Adrenal gland (tissue), 12 donors: ENCODE data around the gene SH3BP5L. TPM values are rescaled to one million over a fixed set of nuclear protein-coding genes. Genes with fewer than 3 reads are reported as not detected.
A peak's percentile ranks its signal among the peaks of the same experiment; 100 is the strongest.

Source experiments
- DNase-seq, 7 donors: peaks; one replicate each; pipeline ENCODE4 v3.0.0-alpha.2; 2019 to 2020
- H3K27ac ChIP-seq, 5 donors: fragments of 200-600 bp; sonication (generic) in 4 of 5; 1 replicate in 3 of 5; 2 replicates in 2 of 5; pipeline versions ENCODE4 v1.5.1 to v1.8.0; 2016 to 2020; ENCODE audit warnings: mild to moderate bottlenecking in 1 of 5
- H3K27me3 ChIP-seq: fragments of 200-600 bp; 2 replicates; pipeline ENCODE4 v1.8.0; 2021
- H3K36me3 ChIP-seq, 2 donors: fragments of 200-600 bp; replicated peaks in 1 of 2; 1 replicate in 1 of 2; 2 replicates in 1 of 2; pipeline versions ENCODE4 v1.5.1 to v1.8.0; 2018 to 2022
- H3K4me1 ChIP-seq, 2 donors: fragments of 200-600 bp; replicated peaks in 1 of 2; 1 replicate in 1 of 2; 2 replicates in 1 of 2; pipeline versions ENCODE4 v1.5.1 to v1.8.0; 2018 to 2021
- H3K4me3 ChIP-seq, 4 donors: fragments of 200-600 bp; sonication (generic) in 3 of 4; one replicate each; pipeline ENCODE4 v1.5.1; 2016 to 2018
- H3K9me3 ChIP-seq, 3 donors: fragments of 200-600 bp; sonication (generic) in 1 of 3; replicated peaks in 1 of 3; 1 replicate in 2 of 3; 2 replicates in 1 of 3; pipeline versions ENCODE4 v1.5.1 to v1.8.0; 2016 to 2021
- POLR2A ChIP-seq, 2 donors: fragments of 450-650 bp; IDR thresholded peaks; one replicate each; pipeline ENCODE4 v1.6.1; 2017; ENCODE audit warnings: antibody characterized with exemption in 2 of 2, mild to moderate bottlenecking in 2 of 2, moderate library complexity in 1 of 2
- WGBS, 4 donors: extraction: QIAGEN DNeasy Blood & Tissue Kit in 2 of 4; methylation state at CpG; one replicate each; pipeline versions ENCODE4 v1.1.5 to v1.1.7; 2013 to 2017; 5-methylcytosine and 5-hydroxymethylcytosine counted together
- intact Hi-C, 2 donors: fragments of 100-400 bp; cut with DNase I; formaldehyde crosslinking; loops; one replicate each; pipeline versions ENCODE4 v1.14.1 to v1.15.0; 2022 to 2023
- polyA plus RNA-seq, 3 donors: library from polyadenylated mRNA; stranded (reverse); fragments of 200-250 nt in 2 of 3; fragments of 350-450 nt in 1 of 3; fragmentation: Illumina TruSeq in 1 of 3; extraction: RNeasy Lipid Tissue Mini Kit (QIAGEN cat#74804) in 1 of 3; gene quantifications; one replicate each; pipeline ENCODE4 v1.2.3, GENCODE V29; 2013 to 2014
- total RNA-seq, 9 donors: library from RNA; depleted of rRNA in 4 of 9; stranded (reverse); fragments of >200 nt in 4 of 9; fragments of 120-200 nt in 1 of 9; fragmentation: NEBNext Ultra II Directional in 1 of 9; extraction: Animal tissue kit (Norgen Biotek cat#: 25700) in 1 of 9; gene quantifications; one replicate each; pipeline versions ENCODE4 v1.1.0 to v1.2.4, GENCODE V29; 2013 to 2023
- TF ChIP-seq, protein P1 (sequence below), 6 experiments: fragments of 450-650 bp in 4 of 6; fragments of 200-600 bp in 2 of 6; sonication (generic) in 1 of 6; IDR thresholded peaks; 1 replicate in 5 of 6; 2 replicates in 1 of 6; pipeline versions ENCODE4 v1.5.1 to v1.8.0; 2016 to 2021; ENCODE audit warnings: antibody characterized with exemption in 6 of 6, mild to moderate bottlenecking in 2 of 6, moderate library complexity in 1 of 6
- donor health status: healthy with polysubstance abuse.
- donor health status: Bipolar disorder and iron deficiency.
- donor health status: DM: yes; HTN: yes; CAD: no.
- donor health status: DM: no; HTN: no; CAD: no.
- donor health status: DM: no; HTN: no; CAD: no.
- donor health status: DM: yes; HTN: yes; CAD: no.

The SH3BP5L gene
- total and polyA plus RNA-seq, 12 donors: 15.4 to 36.9 (median 26.5) TPM

DNA sequence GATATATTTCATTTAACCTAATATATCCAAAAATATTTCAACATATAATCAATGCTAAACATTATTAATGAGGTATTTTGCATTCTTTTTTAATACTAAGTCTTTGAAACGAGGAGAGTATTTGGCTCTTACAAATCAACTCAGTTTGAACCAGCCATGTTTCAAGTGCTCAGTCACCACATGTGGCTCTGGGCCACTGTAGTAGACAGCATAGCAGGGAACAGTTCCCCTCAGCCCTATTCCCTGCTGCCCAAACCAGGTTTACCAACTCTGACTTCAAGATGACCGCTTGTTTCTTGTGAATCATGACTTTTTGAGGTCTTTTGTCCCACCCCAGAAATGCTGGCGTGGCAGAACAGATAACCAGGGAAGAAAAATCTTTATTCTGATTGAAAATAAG, 18.0 kb upstream of the SH3BP5L start:
- TF ChIP-seq, protein P1, sequence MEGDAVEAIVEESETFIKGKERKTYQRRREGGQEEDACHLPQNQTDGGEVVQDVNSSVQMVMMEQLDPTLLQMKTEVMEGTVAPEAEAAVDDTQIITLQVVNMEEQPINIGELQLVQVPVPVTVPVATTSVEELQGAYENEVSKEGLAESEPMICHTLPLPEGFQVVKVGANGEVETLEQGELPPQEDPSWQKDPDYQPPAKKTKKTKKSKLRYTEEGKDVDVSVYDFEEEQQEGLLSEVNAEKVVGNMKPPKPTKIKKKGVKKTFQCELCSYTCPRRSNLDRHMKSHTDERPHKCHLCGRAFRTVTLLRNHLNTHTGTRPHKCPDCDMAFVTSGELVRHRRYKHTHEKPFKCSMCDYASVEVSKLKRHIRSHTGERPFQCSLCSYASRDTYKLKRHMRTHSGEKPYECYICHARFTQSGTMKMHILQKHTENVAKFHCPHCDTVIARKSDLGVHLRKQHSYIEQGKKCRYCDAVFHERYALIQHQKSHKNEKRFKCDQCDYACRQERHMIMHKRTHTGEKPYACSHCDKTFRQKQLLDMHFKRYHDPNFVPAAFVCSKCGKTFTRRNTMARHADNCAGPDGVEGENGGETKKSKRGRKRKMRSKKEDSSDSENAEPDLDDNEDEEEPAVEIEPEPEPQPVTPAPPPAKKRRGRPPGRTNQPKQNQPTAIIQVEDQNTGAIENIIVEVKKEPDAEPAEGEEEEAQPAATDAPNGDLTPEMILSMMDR (IDR thresholded peaks at IDR 0.05): no peak
- TF ChIP-seq POLR2A (IDR thresholded peaks at IDR 0.05): no peak
- intact Hi-C loops: no loop called here
- H3K27me3 ChIP-seq: no peaks in the 10 kb centered on the region
- 89 to 94% (median 92%) methylated on average over 3 of the region's 3 CpGs for WGBS, 4 donors
- H3K9me3 ChIP-seq: no peaks in the 10 kb centered on the region
- no peak overlapping the region for H3K4me3 ChIP-seq
- H3K36me3 ChIP-seq: peaks cover 0 to 41% of the 10 kb centered on the region in 2 donors
- no peak for DNase-seq
- no peak overlapping the region for H3K27ac ChIP-seq
- peaks cover 0 to 12% of the 10 kb centered on the region in 2 donors for H3K4me1 ChIP-seq

DNA sequence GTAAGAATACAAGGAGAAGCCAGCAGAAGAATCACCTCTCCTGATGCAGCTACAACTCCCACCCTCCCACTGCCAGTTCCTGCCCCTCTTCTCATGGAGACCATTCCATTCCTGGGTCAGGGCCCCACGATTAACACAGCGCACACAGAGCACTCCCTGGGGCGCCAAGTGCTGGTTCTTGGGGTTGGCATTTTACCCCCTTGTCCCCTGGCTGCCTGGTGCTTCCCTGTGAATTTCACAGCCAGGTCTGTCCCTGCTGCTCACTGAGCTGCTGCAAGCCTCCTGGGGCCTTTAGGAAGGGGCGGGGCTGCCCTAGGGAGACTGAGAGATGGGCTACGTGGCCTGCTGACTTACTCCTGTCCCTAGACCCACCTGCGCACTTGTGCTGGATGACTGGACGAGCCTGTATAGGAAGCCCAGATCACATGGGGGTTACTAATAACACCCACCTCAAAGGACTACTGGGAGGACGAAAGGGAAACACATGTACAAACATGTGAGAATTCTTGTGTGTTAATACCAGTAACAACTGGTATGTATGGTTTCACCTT, 17.1 kb upstream of the SH3BP5L start:
- no peak for DNase-seq
- Histone ChIP-seq H3K4me1 (peaks cover 0 to 12% of the 10 kb centered on the region in 2 donors), H3K4me3 (no peak overlapping the region), H3K9me3 (no peaks in the 10 kb centered on the region), H3K27ac (no peak overlapping the region), H3K27me3 (no peaks in the 10 kb centered on the region), H3K36me3 (peaks cover 0 to 33% of the 10 kb centered on the region in 2 donors)
- no peak for TF ChIP-seq POLR2A (IDR thresholded peaks at IDR 0.05)
- TF ChIP-seq, protein P1 (IDR thresholded peaks at IDR 0.05): no peak
- intact Hi-C loops: no loop called here
- 88 to 97% (median 91%) methylated on average over 6 to 8 of the region's 8 CpGs for WGBS, 4 donors

DNA sequence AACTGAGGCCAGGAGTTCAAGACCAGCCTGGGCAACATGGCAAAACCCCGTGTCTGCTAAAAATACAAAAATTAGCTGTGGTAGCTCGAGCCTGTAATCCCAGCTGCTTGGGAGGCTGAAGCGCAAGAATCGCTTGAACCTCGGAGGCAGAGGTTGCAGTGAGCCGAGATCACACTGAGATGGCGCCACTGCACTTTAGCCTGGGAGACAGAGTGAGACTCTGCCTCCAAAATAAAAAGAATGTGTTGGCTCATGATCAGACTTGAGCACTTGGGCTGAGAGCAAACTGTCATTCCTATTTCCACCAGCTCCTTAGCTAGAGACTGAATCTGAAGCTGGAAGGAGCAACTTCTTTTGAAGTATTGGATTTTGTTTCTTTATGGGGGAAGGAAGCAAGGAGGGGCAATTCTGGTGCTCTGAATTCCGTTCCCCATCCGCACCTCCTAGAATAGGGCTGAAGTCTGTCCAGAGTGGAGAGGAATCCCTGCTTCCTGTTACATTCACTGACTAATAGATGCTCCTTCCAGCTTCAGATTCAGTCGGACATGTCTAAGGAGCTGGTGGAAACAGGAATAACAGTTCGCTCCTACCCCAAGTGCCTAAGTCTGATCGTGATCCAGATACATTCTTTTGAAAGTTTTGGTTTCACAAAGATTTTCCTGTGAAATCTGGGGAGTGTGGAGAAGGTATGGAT, 16.1 kb upstream of the SH3BP5L start:
- peak in 5 of 7 donors; percentile 31 to 79 (median 57) for DNase-seq
- WGBS, 4 donors: 51 to 67% (median 62%) methylated on average over 12 of the region's 12 CpGs
- no peak overlapping the region for H3K4me3 ChIP-seq
- no peaks in the 10 kb centered on the region for H3K9me3 ChIP-seq
- peaks cover 0 to 23% of the 10 kb centered on the region in 2 donors for H3K36me3 ChIP-seq
- TF ChIP-seq POLR2A (IDR thresholded peaks at IDR 0.05): no peak
- TF ChIP-seq, protein P1 (IDR thresholded peaks at IDR 0.05): peak in 5 of 6 experiments; percentile 24 to 54 (median 51)
- no peaks in the 10 kb centered on the region for H3K27me3 ChIP-seq
- peak overlapping the region in 1 of 5 donors; percentile 1 for H3K27ac ChIP-seq
- H3K4me1 ChIP-seq: peaks cover 0 to 20% of the 10 kb centered on the region in 2 donors
- intact Hi-C loops: no loop called here

DNA sequence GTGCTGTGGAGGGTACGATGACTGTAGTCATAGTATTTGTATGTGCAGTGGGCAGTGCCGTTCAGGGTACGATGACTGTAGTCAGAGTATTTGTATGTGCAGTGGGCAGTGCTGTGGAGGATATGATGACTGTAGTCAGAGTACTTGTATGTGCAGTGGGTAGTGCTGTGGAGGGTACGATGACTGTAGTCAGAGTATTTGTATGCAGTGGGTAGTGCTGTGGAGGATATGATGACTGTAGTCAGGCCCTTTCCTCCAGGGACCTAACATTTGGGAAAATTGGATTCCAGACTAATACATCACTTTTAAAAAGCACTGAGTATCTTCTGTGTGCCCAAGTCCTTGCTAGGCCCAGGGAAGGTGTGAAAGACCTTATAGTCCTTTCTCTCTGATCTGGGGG, 15.2 kb upstream of the SH3BP5L start:
- no peak for DNase-seq
- Histone ChIP-seq H3K9me3 (no peaks in the 10 kb centered on the region), H3K27ac (no peak overlapping the region), H3K4me1 (peaks cover 0 to 20% of the 10 kb centered on the region in 2 donors), H3K27me3 (no peaks in the 10 kb centered on the region), H3K36me3 (peaks cover 0 to 15% of the 10 kb centered on the region in 2 donors), H3K4me3 (no peak overlapping the region)
- intact Hi-C loops: no loop called here
- TF ChIP-seq, protein P1 (IDR thresholded peaks at IDR 0.05): no peak
- 88 to 95% (median 95%) methylated on average over 4 of the region's 4 CpGs for WGBS, 4 donors
